Ishikawa (cell line): Measurements from ENCODE around the gene RGMA.

Experiments
- EP300 ChIP-seq: IDR thresholded peaks from 2 replicates; pipeline ENCODE4 v1.6.1; 2012; ENCODE audit warnings: borderline replicate concordance
- MAX ChIP-seq: IDR thresholded peaks from 2 replicates; pipeline ENCODE4 v1.6.1; 2012
- NFIC ChIP-seq: IDR thresholded peaks from 2 replicates; pipeline ENCODE4 v1.6.1; 2012
- RAD21 ChIP-seq: IDR thresholded peaks from 2 replicates; pipeline ENCODE4 v1.6.1; 2012; ENCODE audit warnings: low read depth
- REST ChIP-seq: IDR thresholded peaks from 2 replicates; pipeline ENCODE4 v1.6.1; 2012; ENCODE audit warnings: low read depth, mild to moderate bottlenecking
- TAF1 ChIP-seq: IDR thresholded peaks from 2 replicates; pipeline ENCODE4 v1.6.1; 2012; ENCODE audit warnings: low read depth, mild to moderate bottlenecking
- TCF12 ChIP-seq: IDR thresholded peaks from 2 replicates; pipeline ENCODE4 v1.6.1; 2012; ENCODE audit warnings: low read depth
- TEAD4 ChIP-seq: IDR thresholded peaks from 2 replicates; pipeline ENCODE4 v1.6.1; 2012
- YY1 ChIP-seq: IDR thresholded peaks from 2 replicates; pipeline ENCODE4 v1.6.1; 2012; ENCODE audit warnings: low read depth

GRCh38 chr15:93007994-93008393 is 81.0 kb downstream of the RGMA start:
- TF ChIP-seq EP300 (no peak), YY1 (no peak), REST (no peak), MAX (no peak), RAD21 (no peak), TAF1 (no peak), NFIC (no peak), TEAD4 (no peak), TCF12 (no peak)
